WTC11 (cell line): ENCODE results near the gene SHROOM1.

ENCODE experiments used
- CBFB ChIP-seq: sonication (generic); formaldehyde crosslinking; IDR thresholded peaks from 2 replicates; pipeline ENCODE4 v1.8.1; 2022; ENCODE audit warnings: mild to moderate bottlenecking, low read depth, missing genetic modification reagents
- E2F1 ChIP-seq: sonication (generic); formaldehyde crosslinking; IDR thresholded peaks from 2 replicates; pipeline ENCODE4 v1.8.0; 2022; ENCODE audit warnings: mild to moderate bottlenecking, missing genetic modification reagents
- TF ChIP-seq, protein P1 (sequence below): fragments of 250-450 bp; sonication (Bioruptor Pico); IDR thresholded peaks from 2 replicates; pipeline ENCODE4 v2.1.2; 2022; ENCODE audit warnings: mild to moderate bottlenecking, moderate library complexity
- TF ChIP-seq, protein P2 (sequence below): fragments of 200-600 bp; IDR thresholded peaks from 2 replicates; pipeline ENCODE4 v1.8.0; 2022; ENCODE audit warnings: antibody characterized with exemption

DNA sequence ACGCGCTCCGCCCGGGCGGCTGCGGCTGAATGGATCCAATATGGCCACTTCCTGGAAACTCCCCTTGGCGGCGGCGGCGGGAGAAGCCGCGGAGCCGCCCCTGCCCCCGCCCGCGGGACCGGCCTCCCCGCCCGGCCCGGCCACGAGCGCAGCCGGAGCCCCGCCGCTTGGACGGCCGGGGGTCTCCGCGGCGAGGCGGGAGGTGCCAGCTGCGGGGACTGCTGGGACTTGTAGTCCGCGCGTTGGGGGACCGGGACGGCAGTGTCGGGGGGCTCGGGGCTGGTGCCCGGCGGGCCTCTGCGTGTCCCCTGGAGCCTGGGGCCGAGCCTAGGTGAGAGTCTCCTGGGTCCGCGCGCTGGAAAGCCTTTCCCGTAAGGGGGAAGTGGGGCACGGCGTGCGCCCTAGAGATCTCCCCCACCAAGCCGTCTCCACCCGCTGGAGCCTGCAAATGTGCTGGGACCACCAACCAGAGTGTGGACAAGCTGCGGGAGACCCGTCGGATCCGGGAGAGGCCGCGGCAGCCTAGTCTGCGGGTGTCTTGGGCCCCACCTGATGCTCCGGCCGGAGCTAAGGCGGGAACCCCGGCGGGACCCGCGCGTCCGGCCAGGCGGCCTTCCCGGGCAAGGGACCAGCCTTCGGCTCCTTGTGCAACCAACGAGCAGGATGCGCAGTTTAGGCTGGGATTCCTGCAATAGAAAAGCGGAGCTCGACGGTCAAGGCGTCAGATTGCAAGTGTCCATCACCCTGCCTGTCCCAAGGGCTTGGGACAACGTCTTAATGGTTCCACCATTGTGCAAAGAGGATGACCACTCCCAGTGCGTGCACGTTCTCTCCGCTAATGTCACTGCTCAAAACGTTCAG is 53.0 kb downstream of the SHROOM1 start, which contains the start of gene SEPTIN8:
- TF ChIP-seq, protein P1, sequence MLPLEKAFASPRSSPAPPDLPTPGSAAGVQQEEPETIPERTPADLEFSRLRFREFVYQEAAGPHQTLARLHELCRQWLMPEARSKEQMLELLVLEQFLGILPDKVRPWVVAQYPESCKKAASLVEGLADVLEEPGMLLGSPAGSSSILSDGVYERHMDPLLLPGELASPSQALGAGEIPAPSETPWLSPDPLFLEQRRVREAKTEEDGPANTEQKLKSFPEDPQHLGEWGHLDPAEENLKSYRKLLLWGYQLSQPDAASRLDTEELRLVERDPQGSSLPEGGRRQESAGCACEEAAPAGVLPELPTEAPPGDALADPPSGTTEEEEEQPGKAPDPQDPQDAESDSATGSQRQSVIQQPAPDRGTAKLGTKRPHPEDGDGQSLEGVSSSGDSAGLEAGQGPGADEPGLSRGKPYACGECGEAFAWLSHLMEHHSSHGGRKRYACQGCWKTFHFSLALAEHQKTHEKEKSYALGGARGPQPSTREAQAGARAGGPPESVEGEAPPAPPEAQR (CRISPR knock-in tag): no peak
- TF ChIP-seq, protein P2, sequence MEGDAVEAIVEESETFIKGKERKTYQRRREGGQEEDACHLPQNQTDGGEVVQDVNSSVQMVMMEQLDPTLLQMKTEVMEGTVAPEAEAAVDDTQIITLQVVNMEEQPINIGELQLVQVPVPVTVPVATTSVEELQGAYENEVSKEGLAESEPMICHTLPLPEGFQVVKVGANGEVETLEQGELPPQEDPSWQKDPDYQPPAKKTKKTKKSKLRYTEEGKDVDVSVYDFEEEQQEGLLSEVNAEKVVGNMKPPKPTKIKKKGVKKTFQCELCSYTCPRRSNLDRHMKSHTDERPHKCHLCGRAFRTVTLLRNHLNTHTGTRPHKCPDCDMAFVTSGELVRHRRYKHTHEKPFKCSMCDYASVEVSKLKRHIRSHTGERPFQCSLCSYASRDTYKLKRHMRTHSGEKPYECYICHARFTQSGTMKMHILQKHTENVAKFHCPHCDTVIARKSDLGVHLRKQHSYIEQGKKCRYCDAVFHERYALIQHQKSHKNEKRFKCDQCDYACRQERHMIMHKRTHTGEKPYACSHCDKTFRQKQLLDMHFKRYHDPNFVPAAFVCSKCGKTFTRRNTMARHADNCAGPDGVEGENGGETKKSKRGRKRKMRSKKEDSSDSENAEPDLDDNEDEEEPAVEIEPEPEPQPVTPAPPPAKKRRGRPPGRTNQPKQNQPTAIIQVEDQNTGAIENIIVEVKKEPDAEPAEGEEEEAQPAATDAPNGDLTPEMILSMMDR: no peak
- TF ChIP-seq E2F1 (CRISPR knock-in tag) (no peak), CBFB (CRISPR knock-in tag) (no peak)
